HG03064 (cell line): ENCODE measurements around the gene SETD2.

Experiments
- ATAC-seq: cut with Tn5 transposase; IDR thresholded peaks from one replicate; pipeline ENCODE4 v1.9.1; 2021; ENCODE audit warnings: low read depth; ENCODE audit not compliant: unreplicated experiment

Gene SETD2

DNA sequence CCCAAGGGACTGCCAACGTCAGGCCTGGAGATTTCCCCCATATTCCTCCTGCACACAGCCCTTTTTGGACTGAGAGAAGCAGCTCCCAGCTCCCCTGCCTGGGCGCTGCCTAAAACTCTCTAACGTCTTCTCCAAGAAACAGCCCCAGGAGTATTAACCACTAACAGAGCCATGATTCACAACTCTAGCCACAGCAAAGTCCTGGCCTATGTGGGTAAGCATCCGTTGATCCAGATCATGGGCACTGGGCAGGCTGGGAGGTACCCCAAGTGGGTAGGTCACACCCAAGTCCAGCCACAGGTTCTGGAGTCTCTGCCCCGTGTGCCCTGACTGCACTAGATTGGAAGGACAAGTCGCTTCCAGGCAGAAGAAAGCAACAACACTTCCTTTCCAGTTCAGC lies 152.5 kb downstream of the SETD2 start:
- no peak for ATAC-seq

- ATAC-seq = no peak
Observed at GRCh38 chr3:47010910-47011309, 153.0 kb downstream of the SETD2 start.

GRCh38 chr3:47010111-47010712 lies 153.7 kb downstream of the SETD2 start:
- ATAC-seq = no peak

DNA sequence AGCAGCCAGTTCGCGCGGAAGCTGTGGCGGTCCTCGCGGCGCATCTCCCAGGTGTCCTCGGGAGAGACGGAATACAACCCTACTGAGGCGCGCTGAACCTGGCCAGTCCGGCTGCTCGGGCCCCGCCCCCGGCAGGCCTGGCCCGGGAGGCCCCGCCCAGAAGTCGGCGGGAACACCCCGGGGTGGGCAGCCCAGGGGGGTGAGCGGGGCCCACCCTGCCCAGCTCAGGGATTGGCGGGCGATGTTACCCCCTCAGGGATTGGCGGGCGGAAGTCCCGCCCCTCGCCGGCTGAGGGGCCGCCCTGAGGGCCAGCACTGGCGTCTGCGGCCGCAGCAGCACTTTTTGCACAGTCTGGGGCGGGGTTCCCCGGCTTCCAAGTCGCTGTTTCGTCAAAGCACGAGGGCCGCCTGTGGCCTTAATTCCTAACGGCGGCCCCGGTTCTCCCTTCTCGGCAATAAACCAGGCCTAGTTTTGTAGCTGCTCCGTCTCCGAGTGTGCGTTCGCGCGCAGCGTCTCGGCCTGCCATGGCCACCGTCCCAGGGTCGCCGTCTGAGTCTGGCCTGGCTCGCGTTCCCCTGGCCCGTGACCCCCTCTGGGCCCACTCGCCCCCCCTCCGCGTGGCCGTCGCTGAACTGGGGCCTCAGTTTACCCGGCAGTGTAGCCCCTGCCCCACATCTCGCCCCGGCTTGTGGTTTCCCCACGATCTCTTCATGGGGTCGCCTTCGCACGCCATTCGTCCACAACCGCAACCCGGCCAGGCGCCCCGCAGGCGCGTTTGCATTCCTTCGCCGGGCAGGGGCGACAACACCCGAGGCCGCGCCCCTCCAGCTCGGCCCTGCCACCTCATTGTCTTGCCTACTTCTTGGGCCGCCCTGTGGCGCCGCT lies 154.4 kb downstream of the SETD2 start:
- ATAC-seq = no peak

DNA sequence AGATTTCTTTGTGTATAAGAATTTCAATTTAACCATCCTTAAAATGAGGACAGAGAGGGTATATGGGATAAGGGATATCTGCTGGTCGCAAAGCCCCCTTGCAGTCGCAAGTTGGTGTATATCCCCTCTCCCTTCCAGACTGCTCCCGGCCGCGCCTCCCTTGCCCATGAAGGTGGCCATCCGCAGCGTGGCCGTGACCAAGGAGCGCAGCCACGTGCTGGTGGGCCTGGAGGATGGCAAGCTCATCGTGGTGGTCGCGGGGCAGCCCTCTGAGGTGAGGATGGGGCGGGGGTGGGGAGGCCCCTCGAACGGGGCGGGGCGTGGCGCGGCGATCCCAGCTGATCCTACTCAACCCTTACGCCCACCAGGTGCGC lies 155.1 kb downstream of the SETD2 start:
- ATAC-seq = no peak

DNA sequence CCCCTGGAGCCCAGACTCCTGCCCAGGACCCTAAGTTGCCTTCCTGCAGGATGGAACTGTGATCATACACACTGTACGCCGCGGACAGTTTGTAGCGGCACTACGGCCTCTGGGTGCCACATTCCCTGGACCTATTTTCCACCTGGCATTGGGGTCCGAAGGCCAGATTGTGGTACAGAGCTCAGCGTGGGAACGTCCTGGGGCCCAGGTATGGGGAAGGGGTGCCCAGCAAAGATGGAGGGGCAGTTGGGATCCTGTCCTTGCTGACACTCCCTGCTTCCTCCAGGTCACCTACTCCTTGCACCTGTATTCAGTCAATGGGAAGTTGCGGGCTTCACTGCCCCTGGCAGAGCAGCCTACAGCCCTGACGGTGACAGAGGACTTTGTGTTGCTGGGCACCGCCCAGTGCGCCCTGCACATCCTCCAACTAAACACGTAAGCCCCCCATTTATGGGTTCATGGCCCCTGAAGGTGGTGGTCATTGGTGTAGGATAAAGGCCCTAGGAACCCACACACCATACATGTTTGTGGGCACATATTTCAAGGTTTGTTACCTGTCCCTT lies 155.6 kb downstream of the SETD2 start:
- no peak for ATAC-seq

DNA sequence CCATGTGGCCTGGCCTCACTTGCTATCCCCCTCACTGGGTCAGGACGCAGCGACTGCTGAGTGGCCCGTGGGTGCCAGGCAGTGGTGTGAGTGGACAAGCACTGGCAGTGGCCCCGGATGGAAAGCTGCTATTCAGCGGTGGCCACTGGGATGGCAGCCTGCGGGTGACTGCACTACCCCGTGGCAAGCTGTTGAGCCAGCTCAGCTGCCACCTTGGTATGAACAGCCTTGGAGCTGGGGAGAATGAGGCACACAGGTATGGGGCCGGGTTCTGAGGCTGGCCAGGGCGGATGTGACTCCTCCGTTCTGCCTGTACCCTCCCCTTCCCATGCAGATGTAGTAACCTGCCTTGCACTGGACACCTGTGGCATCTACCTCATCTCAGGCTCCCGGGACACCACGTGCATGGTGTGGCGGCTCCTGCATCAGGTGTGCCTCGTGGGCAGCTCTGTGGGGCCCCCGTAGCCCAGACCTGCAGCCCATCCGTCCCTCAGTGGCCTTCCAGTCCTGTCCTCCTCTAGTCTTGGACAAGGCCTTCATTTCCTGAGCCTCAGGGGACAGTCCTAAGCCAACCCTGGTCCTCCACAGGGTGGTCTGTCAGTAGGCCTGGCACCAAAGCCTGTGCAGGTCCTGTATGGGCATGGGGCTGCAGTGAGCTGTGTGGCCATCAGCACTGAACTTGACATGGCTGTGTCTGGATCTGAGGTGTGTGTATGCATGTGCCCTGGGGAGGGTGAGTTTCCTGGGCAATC lies 156.3 kb downstream of the SETD2 start:
- no peak for ATAC-seq

DNA sequence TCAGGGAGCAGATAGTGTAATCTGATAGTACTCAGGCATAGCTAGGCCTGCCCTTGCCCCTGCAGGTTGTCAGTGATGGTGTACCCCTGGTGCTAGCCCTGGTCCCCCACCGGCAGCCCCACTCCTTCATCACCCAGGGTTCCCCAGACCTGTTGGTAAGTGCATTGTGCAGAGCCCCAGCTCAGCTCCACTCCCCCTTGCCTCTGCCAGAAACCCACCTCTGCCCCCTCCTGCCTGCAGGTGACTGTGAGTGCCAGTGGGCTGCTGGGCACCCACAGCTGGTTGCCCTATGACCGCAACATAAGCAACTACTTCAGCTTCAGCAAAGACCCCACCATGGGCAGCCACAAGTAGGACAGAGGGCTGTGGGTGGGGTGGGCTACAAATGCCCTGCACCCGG lies 156.9 kb downstream of the SETD2 start:
- ATAC-seq = no peak

DNA sequence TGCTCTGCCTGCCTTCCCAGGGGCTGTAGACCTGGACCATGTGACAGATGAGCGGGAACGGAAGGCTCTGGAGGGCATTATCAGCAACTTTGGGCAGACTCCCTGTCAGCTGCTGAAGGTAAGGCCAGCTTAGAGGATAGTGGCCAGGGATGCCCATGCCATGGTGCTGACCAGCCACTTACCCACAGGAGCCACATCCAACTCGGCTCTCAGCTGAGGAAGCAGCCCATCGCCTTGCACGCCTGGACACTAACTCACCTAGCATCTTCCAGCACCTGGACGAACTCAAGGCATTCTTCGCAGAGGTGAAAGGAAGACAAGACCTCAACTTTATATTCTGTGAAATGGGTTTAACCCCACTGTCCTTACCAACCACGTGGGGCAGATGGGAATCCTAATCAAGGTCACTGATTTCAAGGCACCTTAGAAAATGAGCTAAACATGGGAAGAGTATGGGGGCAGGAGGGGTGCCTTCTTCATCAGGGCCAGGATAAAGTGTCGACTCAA lies 157.7 kb downstream of the SETD2 start:
- no peak for ATAC-seq

GRCh38 chr3:47005212-47006144 lies 158.4 kb downstream of the SETD2 start:
- ATAC-seq = no peak

DNA sequence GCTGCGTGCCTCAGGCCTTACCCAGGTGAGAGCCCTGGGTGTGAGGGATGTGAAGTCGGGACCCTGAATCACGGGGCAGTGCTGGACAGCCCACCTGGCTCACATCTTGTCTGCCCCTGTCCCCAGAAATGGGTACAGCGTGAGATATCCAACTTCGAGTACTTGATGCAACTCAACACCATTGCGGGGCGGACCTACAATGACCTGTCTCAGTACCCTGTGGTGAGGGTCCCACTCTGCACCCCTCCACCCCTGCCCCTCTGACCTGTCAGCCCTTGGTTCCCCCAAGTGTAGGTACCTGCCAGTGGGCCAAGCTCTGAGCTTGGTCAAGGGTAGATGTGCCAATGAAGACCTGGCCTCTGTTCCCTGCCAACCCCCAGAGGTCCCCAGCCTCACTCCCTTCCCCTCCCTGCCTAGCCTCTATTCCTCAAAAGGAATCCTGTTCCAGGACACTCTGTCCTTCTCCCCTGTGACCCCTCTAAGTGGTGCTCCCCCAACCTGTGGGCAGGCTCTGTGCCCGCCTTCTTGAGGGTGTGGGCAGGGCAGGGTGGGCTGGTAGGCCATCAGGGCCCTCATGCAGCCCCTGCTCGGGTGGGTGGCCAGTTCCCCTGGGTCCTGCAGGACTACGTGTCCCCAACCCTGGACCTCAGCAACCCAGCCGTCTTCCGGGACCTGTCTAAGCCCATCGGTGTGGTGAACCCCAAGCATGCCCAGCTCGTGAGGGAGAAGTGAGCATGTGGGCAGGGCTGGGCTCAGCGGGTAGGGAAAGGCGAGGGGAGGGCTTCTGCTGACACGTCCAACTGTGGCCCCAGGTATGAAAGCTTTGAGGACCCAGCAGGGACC lies 159.3 kb downstream of the SETD2 start:
- ATAC-seq = no peak

DNA sequence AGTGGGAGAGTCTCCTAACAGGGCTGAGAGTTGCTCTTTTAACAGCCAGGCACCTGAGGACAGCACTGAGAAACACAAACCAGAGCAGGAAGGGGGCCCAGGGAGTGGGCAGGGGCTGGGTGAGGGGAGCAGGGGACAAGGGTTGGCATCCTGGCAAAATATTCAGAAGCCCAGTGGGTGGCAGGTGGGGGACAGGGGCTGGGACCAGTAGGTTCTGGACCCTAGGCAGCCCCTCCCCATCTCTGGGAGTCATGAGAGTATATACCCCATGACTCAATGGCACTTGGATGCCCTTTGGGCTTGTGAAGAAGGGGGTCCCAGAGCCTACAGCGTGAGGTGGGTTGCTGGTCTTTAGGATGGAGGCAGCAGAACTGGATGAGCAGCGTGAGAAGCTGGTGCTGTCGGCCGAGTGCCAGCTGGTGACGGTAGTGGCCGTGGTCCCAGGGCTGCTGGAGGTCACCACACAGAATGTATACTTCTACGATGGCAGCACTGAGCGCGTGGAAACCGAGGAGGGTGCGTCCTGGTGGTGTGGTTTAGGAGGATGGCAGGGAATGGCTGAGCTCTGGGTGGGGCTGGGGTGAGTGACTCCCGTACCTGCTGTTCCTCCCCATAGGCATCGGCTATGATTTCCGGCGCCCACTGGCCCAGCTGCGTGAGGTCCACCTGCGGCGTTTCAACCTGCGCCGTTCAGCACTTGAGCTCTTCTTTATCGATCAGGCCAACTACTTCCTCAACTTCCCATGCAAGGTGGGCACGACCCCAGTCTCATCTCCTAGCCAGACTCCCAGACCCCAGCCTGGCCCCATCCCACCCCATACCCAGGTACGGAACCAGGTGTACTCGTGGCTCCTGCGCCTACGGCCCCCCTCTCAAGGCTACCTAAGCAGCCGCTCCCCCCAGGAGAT lies 160.2 kb downstream of the SETD2 start:
- ATAC-seq = no peak

DNA sequence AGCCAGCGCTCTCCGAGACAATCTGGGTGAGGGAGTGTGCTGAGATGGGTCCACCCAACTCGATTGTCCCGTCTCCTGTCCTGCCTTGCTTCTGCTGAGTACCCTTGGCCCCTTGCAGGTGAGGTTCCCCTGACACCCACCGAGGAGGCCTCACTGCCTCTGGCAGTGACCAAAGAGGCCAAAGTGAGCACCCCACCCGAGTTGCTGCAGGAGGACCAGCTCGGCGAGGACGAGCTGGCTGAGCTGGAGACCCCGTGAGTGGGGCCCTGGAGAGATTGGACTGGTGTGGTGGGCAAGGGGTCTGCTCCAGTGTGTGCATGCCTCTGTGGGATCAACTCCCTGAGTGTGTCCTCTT lies 160.9 kb downstream of the SETD2 start:
- no peak for ATAC-seq

GRCh38 chr3:47002171-47003055 lies 161.5 kb downstream of the SETD2 start:
- no peak for ATAC-seq

DNA sequence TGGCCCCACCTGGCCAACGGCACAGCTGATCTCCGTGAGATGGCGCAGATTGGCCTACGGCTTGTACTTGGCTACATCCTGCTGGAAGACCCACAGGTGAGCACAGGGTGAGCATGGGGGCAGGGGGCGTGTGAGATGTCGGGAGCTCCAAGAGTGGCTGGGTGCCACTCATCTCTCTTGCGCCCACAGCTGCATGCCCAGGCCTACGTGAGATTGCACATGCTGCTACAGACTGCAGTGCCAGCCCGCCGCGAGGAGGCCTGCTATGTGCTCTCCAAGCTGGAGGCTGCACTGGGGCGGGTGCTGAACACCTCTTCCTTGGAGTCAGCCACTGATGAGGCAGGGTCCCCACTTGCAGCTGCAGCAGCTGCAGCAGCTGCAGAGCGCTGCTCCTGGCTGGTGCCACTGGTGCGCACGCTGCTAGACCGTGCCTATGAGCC lies 162.2 kb downstream of the SETD2 start:
- no peak for ATAC-seq

- ATAC-seq = no peak
Observed at GRCh38 chr3:47000922-47001730, 162.8 kb downstream of the SETD2 start.
